Measurements from ENCODE around the gene BCO2.
A peak's percentile ranks its signal among the peaks of the same experiment; 100 is the strongest.

Gene BCO2

DNA sequence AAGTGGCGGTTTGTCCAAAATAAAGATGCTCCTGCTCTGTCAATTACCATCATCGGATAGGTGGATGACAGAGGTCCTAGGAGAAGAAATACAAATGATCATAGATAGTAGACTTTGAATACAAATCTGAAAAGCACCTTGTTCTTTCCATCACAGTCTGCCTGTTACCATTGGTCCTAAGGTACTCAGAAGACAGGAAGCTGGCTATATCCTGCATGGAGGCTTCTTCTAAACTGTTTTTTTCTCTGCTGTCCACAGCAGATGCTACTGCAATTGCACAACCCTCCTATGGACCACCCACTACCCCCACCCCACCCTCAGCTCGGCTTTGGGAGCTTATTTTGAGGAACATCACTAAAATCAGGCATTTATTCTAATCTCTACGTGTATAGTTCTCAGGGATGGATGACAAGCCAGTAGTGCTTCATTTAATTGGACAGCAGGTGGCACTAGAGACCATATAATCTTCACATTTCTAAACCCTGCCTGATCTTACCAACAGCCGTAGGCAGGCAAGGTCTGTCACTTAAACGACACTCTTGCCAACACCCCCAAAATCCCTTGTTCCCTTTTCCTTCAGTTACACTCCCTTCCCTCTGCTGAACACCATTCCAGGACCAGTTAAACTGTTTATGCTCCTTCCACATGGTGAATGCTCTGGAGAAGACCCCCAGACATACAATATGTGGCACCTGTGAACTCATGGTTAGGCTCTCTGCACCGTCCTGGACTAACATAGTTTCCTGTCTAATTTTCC lies 44.3 kb downstream of the BCO2 start:
- peak; percentile 38 for DNase-seq

DNA sequence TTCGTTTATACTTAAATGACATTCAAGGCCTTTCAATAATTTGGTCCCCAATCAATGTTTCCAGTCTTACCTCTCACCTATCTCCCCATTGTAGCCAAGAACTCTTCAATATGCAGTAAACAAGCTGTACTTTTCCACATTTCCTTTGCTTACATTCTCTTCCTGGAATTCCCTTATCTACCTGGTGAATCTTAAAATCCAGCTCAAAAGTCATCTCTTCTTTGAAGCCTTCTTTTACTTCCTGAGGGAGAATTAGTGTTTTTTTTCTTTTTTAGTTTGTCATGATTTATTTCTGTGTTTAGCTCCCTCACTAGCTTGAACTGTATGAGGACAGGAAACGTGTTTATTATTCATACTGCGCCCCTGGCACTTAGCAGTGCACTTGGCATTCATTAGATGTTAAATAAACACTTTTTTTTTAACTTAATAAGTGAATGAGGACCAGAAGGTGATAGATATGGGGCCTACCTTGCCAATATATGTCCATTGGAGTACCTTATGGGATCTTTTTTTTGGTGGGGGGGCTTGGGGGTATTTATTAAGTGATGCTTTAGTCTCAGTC lies 46.0 kb downstream of the BCO2 start:
- no peak for DNase-seq

- DNase-seq = no peak
Observed at GRCh38 chr11:112222303-112222702, 47.0 kb downstream of the BCO2 start.

- DNase-seq = no peak
Observed at GRCh38 chr11:112223121-112223520, 47.8 kb downstream of the BCO2 start.

DNA sequence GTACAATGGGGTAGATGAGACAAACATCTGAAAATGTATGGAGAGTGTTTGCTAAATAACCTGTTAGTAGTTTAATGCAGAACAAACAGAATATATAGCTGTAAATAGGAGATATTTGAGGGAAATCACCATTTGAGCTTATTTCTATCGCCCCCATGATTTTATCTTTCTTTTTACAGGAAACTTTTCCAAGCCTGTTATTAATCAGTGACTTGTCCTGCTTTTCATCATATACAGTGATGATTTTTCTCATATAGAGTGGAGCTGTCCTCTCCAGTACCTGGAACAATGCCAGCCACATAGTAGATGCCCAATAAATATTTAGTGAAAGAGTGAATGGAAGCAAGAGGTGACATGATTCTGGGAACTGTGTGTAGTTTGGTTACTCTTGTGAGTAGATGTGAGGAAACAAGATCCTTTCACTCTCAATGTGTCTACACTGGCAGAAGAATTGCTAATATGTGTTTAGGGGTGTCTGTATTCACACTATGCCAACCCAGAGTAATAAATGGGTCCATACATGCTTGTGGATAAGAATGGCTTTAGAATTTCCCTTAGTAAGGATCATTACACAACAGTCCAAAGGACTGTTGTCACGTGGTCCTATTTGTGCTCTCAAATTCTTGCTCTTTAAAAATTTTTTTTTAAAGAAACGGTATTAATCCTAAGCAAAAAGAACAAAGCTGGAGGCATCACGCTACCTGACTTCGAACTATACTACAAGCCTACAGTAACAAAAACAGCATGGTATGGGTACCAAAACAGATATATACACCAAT lies 48.6 kb downstream of the BCO2 start:
- DNase-seq = no peak

DNA sequence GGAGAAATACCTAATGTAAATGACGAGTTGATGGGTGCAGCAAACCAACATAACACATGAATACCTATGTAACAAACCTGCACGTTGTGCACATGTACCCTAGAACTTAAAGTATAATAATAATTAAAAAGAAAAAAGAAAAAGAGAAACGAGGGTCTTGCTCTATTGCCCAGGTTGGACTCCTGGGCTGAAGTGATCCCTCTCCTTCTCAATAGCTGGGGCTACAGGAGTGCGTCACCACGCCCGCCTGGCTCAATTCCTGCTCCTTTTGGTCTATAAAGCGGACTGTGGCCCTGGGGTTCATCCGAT lies 50.4 kb downstream of the BCO2 start:
- no peak for DNase-seq

- peak; percentile 47 for DNase-seq
Observed at GRCh38 chr11:112226062-112226830, 50.9 kb downstream of the BCO2 start, which contains the start of gene PTS. Gene PTS (plus strand): TSS chr11:112226428. CDS start chr11:112226444, 16 bp downstream.

- DNase-seq = no peak
Observed at GRCh38 chr11:112226831-112227401, 51.6 kb downstream of the BCO2 start.

GRCh38 chr11:112227471-112227870 lies 52.2 kb downstream of the BCO2 start:
- DNase-seq = no peak

- no peak for DNase-seq
Observed at GRCh38 chr11:112228706-112229105, 53.4 kb downstream of the BCO2 start.

DNA sequence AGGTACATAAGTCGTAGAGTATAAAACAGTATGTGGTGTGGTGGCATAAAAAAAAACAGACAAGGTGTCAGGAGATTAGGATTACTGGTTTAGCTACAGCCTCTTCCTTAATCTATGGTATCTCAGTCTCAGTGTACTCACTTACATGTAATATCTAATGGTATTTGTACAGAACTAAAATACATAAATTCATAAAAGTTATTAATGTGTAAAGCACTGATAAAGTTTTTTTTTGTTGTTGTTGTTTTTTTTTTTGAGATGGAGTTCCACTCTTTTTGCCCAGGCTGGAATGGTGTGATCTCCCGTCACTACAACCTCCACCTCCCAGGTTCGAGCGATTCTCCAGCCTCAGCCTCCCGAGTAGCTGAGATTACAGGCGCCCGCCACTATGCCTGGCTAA lies 53.8 kb downstream of the BCO2 start:
- no peak for DNase-seq

DNA sequence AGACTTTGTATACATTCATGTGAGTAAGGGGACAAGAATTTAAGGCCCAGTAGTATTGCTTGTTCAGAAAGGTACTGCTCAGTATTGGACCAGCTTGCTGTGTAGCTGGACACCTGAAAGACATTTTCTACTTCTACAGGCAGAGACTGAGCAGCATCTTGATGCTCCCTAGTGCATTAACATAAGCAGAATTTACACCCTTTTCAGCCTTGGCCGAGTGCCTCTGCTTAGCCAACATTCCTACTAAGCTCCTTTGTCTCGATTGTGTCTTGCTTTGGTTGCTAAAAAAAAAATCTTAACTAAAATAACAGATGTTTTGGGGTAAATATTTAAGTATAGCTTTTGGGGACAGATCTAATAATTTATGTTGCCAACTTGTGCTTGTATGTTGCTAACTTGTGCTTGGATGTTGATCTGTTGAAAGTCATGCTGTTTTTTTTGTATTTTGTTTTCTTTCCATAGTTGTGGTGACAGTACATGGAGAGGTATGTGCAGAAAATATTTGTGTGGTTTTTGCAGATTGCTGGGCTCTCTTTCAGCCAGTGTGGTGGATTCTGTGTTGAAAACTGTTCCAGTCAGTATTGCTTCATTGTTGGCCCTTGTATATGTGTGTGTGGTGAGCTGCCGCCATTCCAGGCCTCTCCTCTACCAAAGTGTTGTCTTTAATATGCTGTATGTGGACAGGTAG lies 54.6 kb downstream of the BCO2 start:
- no peak for DNase-seq

GRCh38 chr11:112231952-112232351 lies 56.6 kb downstream of the BCO2 start:
- no peak for DNase-seq

GRCh38 chr11:112235750-112236390 lies 60.6 kb downstream of the BCO2 start:
- no peak for DNase-seq

GRCh38 chr11:112237451-112237850 lies 62.1 kb downstream of the BCO2 start:
- DNase-seq = no peak

DNA sequence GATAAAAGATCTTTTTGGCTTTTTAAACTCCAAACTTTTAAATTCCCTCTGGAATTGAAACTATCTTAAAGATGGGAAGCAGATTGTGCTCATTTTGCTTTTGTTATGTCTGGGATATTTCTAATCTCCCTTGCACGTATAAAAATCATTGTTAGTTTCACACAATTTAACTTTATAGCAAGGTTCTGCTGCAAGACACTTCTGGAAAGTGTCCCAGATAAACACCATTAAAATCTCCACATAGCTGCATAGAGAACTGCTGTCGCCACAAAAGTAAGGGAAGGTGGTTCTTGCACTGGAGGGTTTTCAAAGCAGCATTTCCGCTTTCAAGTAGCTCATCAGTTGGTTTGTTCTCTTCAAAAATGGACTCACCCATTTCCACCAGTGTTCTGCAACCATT lies 62.7 kb downstream of the BCO2 start:
- no peak for DNase-seq

GRCh38 chr11:112241486-112241885 lies 66.2 kb downstream of the BCO2 start:
- DNase-seq = no peak

- DNase-seq = no peak
Observed at GRCh38 chr11:112247201-112247600, 71.9 kb downstream of the BCO2 start.

DNA sequence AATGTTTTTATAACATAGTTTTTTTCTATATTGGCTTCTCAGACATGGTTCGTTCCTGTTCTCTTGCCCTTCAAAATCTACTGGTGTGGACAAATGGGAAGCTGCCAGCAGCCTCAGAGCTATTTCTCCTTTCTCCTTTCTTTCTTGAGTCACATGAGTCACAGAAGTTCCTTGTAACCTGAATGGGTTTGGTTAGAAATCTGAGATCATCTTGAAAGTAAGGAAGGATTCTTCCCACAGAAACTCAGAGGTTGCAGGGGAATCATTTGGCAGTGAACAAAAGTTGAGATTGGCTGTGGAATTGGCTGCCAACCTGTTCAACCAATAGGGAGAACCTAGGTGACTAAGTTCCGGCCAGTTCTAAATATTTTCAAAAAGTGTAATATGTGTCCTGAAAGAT lies 72.9 kb downstream of the BCO2 start:
- DNase-seq = no peak

DNA sequence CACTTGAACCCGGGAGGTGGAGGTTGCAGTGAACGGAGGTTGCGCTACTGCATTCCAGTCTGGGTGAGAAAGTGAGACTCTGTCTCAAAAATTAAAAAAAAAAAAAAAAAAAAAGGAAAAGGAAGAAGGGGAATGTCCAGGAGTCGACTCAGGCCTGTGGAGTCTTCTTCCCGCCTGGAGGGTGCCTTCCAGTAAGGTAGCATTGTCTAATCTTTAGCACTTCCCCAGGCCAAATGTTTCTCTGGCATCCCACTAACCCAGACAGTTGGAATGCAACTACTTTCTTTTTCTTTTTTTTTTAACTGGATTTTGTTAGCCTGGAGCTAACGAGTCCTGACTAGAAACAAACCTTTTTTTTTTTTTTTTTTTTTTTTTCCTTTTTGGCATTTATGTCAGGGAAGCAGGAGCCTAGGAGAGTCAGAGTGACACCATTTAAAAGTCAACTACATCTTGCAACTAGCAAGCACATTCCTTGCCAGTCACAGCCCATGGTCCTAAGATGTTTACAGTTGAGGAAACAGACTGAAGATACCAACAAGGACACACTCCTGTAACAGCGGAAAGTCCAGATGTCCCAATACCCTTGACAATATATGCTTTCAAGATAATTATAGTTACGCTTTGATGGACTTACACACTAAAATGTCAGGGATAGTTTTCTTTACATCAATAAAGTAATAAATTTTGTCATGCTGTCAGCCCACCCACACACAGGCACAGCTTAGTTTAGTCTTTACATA lies 74.7 kb downstream of the BCO2 start:
- no peak for DNase-seq

- no peak for DNase-seq
Observed at GRCh38 chr11:112253605-112254242, 78.4 kb downstream of the BCO2 start.

Measured in DMS153 (cell line).